CD1c-positive myeloid dendritic cell (primary cell): ENCODE data around the gene CCL23.
"Not testable (repeated sequence)": the region's sequence is repeated elsewhere in the genome, so short reads cannot be mapped to it uniquely, and the experiment has no call there.

ENCODE experiments used
- DNase-seq: peaks from one replicate; pipeline ENCODE4 v3.0.0-alpha.2; 2016; ENCODE audit errors: extremely low spot score

CCL23 gene

DNA sequence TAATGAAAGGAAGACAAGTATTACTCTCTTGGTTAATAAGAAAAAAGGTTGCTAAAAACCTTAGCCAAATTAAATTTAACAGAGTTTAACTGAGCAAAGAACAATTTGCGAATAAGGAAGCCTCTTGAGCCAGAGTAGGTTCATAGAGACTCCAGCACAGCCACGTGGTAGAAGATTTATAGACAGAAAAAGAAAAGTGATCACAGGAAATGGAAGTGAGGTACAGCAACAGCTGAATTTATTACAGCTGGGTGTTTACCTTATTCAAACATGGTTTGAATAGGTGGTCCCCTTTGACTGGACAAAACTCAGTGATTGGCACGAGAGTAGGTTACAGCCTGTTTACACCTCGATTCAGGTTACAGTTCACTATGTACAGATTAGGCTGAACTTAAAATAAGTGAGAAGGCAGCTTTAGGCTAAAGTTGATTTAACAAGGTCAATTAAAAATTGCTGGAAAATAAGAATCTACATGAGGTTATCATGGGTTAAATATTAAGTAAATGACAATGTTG, 13.1 kb downstream of the CCL23 start:
- DNase-seq: no peak

DNA sequence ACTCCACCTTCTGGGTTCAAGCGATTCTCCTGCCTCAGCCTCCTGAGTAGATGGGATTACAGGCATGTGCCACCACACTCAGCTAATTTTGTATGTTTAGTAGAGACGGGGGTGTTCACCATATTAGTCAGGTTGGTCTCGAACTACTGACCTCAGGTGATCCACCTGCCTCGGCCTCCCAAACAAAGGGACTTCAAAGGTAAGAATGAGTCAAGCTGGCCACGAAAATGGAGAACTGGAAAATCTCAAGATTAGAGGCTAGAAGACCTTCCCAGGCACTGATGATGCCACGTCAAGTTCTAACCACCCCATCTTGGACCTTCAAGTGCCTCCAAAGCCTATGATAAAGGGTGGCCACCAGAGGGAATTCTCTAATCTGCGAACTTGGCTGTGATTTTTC, 15.1 kb downstream of the CCL23 start:
- DNase-seq: no peak

DNA sequence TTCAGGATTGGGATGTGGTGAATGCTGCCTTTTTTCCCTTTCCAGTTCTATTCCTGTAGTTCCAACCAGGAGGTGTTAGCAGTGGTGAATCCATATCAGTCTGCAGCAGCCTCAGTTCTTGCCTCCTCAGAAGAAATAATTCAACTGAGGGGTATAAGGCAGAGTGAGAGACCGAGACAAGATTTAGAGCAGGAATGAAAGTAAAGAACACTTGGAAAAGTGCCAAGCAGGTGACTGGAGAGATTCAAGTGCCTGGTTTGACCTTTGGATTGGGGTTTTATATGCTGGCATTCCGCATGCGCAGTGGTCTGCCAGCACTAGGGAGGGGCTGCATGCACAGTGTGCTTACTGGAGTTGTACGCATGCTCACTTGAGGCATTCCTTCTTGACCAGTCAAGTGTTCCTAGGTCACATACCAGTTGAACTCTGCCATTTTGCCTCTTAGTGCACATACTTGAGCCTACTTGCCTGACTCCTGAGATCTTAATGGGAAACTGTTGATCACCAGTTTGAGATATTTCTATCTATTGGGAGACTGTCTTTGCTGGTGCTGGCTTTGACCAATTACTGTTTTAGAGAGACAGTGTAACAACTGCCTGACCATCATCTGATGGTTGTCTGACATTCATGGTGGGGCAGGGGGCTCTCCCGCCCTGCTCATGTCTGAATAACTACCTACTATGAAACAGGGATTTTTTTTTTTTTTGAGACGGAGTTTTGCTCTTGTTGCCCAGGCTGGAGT, 15.7 kb downstream of the CCL23 start:
- DNase-seq: no peak

DNA sequence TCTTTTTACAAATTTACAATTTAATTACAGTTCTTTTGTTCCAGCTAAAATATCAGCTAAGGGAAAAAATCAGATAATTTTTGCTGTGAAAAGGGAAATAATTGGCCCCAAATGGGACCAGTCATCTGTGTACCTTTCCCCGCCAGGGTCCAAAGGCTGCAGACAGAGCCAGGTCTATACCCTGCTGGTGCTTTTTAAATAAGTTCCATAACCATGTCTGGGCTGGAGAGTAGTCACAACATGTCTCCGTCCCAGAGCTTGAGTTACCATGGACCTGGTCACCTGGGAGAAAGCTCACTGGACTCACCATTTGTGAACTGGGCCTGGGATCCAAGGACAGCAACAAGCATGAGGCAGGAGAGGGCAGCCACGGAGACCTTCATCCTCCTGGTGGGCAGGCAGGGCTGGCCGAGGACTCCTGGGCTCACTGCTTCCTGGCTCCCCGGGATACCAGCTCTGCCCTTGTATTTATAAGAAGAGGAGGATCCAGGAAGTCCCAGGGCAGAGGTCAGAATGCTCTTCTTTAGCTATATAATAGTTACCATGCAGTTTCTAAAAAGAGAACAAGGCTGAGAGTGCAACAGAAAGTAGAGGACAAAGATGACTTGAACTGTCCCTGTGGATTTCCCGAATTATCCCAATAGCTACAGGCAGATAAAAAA, 16.5 kb downstream of the CCL23 start, which contains the start of gene CCL15:
TSS of gene CCL15 (minus strand) at position 444 of the 662 bp plus-strand sequence. CDS start at position 383, 61 bp downstream.
- no peak for DNase-seq

DNA sequence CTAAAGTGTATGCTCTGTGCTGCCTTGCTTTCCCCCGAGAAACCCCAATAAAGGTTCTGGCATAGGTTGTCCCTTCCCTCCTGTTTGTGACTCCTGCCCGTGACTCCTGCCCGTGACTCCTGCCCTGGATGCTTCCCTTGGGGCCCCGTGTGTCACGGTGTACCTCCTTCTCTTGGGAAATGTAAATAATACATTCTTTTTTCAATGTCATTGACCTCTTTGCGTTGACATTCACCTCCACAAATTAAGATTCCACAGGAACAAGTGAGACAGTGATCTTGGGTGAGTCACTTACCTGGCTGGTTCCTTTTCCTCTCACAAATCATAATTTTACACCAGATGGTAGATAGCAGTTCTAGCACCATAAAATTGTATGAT, 17.1 kb downstream of the CCL23 start:
- no peak for DNase-seq

DNA sequence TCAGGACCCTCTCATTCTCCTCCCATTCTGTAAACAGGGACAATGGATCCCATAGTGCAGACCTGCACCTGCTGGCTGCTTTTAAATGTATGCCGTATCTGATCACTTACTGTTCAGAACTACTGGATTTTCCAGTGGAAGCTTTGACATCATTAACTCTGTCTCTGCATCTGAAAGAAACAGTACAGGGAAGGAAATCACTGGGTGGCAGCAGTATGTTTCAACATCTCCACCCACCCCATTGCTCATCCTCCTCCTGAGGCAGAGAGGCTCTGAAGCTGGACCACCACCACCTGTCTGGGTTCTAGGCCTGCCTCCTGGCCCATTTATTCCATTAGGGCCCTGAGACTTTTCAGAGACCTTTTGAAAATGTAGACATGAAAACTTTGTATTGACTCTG, 19.0 kb downstream of the CCL23 start:
- no peak for DNase-seq

DNA sequence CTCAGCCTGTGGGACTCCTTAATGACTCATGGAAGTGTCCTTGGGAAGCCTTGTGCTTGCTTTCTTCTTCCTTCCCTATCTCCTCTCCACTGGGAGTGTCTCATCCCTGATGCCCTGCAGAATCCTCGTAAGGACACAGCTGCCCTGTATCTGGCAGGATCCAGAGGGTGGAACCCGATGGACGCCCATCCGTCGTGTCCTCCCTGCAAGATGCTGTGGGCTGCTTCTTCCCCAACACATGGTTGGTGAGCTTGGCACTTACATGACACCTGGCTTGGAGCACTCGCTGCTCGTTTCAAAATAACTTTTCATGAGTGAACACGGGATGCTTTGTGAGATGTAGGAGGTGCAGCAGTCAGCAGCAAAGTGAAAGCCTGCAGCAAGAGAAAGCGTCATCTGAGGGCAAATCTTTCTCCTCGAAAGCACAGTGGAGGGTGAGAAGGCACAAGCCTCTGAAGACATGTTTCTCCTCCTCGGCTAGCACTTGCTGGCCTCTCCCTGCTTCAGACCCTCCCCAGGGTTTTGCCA, 19.7 kb downstream of the CCL23 start:
- no peak for DNase-seq

DNA sequence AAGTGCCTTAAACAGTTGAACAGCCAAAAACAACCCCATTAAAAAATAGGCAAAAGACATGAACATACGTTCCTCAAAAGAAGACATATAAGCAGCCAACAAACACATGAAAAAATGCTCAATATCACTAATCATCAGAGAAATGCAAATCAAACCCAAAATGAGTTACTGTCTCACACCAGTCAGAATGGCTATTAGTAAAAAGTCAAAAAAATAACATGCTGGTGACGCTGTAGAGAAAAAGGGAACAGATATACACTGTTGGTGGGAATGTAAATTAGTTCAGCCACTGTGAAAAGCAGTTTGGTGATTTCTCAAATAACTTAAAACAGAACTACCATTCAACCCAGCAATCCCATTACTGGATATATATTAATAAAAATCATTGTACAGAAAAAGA, 22.4 kb downstream of the CCL23 start:
- DNase-seq: not testable (repeated sequence)

DNA sequence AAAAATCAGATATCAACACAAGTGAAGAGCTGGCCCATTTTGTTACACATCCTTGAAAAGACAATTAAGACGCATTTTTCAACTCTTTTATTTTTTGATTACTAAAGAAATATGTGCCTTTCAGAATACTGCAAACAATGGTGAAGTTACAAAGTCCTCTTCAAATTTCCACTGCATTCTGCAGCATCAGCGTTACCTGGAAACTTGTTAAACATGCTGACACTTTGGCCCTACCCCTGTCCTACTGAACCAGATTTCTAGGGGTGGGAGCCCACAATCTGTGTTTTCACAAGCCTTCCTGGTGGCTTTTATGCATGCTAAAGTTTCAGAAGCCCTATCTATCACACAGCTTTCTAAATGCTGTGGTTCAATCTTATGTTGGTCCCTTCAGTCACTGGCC, 26.7 kb downstream of the CCL23 start:
- no peak for DNase-seq

DNA sequence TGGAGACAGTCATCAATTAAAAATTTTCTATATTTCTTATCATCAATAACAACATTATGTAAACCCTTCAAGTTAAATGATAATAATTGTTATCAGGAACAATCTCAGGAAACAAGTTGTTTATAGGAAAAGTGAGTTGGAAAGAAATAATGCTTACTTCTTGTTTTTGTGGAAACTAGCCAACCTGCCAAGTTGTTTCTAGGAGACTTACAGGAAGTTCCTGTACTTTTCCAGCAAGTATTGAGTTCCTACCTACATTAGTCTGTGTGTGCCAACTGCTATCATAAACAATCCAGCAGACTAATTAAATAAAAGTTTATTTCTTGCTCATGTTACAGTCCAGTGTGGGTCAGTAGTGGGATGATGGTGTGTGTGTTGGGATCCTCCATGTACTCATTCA, 29.6 kb downstream of the CCL23 start:
- DNase-seq: no peak

DNA sequence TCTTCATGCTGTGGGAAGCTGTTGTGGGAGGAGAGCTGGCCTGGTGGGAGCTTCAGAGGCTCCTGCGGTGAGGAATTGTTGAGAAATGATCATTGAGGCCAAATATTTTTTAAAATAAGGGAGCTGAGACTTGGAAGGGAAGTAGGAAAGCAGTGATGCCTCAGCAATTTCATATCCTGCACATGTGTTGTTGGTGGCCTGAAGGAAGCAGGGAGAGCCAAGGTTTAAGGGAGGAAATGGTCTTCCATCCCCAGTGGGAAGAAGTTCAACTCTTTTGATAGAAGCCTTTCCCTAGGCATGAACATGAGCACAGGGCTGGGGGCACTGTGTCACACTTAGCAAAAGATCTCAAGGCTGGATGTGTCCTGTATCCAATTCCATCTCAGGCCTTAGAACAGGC, 31.1 kb downstream of the CCL23 start, which contains the start of gene CCL14:
TSS of gene CCL14 (minus strand) at position 87 of the 400 bp plus-strand sequence. CDS start at position 7, 80 bp downstream.
- peak; percentile 10 for DNase-seq

DNA sequence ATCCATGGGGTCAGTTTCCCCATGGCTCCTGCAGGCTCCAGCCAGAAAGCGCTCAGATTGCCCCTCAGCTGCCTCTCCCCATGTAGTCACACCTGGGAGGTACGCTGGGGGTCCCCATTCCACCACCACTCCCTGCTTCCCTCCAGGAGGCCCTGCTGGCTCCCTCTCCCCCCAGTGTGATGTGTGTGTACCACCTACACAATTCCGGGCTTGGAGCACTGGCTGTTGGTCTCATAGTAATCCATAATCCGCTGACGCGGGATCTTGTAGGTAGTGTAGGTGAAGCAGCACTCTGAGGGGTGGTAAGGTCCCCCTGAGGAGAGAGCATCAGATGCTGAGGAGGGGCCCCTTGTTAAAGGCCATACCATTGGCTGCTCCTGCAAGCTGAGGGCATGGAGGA, 33.6 kb downstream of the CCL23 start:
- no peak for DNase-seq

DNA sequence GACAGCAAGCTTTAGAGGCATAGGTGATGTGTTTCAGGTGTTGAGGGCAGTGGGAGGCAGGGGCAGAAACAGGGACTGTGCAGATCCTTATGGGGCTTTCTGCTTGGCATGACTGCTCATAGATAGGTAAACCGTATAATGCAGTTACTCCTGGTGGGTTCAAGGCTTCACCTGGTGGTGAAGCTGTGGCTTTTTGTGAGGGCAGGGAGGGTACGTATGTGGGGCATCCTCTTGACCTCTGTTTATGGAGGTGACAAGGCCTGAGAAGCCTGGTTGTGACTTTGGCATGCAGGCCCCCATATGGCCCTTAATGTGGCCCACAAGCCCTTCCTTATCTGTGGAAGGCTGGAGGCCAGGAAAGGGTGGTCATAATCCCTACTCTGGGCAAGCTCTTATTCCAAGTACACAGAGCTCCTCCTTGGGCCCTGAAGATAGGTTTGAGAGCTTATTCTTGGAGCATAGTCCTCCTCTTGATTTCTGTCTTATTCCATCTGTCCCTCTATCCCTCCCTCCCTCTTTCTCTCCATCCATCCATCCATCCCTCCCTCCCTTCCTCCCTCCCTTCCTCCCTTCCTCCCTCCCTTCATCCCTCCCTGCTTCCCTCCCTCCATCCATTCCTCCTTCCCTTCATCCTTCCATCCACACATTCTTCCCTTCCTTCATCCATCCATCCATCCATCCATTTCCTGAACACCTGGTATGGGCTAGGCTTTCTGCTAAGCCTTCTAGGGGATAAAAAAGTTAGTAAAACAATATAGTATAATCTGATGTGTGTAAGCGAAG, 35.2 kb downstream of the CCL23 start:
- DNase-seq: no peak

DNA sequence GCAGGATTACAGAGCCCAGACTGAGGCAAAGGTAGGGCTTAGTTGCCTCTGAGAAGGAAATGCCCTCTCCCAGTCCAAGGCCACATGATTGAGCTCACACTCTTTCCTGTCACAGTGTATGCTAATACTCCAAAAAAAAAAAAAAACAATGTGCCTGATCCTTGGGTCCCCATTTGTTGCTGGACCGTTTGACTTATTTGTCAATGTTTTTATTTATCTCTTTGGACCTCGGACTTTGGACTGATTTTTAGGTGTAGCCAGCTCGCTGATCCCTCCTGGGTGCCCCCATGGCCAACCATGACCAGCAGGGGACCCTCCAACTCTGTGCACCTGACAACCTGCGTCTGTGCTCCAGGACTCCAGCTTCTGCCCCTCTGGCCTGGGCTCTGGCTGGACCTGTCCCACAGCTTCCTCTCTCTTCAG, 35.9 kb downstream of the CCL23 start:
- no peak for DNase-seq

DNA sequence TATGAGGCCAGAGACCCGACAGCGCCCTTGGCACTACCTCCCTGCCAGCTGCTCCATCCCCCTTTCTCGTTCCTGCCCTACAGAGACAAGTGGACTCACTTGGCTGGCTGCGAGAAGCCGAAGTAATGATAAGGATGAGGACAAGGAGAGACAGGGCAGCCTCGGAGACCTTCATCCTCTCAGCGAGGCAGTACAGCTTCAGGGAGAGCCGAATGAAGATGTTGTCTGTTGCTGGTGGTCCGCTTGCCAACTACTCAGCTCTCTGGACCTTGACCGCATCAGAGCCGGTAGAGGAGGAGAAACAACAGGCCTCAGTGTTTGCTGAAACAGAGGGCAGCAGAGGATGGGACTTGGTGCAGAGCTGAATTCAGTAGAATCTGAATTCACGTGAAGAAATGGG, 36.5 kb downstream of the CCL23 start, which contains the start of gene CCL16:
TSS of gene CCL16 (minus strand) at position 252 of the 400 bp plus-strand sequence. CDS start at position 175, 77 bp downstream.
- DNase-seq: no peak

DNA sequence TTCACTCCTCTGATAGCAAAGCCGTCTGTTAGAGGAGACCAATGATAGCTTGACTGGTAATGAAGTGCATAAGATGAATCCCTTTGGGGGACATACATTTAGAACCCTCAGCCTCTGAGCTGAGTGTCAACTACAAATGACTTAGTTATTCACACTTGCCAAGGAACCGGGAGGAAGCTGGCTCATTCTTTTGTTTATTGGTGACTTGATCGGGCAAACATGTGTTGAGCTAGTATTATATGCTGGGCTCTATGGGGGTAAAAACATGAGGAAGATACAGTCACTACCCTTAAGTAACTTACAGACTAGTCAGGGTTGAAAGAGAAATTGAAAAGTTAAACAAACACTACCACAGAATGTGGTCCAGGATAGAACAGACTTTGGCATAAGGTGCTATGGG, 39.4 kb downstream of the CCL23 start:
- DNase-seq: no peak

DNA sequence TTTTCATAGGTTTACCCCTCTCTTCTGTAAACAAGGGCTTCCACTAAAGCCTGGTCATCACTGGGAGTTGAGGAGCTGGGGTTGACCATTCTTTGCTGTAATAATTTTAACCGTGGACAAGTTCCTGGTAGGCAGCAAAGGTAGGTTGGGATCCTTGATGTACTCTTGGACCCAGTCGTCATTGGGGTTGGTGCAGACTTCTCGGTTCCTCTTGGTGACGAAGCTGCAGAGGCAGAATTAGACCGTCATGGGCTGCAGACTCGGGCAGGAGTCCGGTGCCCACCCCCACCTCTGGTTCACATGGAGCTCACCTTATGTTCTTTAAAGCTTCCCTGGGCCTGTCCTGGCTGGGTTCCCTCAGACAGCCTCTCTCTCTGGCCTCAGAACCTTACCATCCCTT, 40.3 kb downstream of the CCL23 start:
- DNase-seq: peak; percentile 60

DNA sequence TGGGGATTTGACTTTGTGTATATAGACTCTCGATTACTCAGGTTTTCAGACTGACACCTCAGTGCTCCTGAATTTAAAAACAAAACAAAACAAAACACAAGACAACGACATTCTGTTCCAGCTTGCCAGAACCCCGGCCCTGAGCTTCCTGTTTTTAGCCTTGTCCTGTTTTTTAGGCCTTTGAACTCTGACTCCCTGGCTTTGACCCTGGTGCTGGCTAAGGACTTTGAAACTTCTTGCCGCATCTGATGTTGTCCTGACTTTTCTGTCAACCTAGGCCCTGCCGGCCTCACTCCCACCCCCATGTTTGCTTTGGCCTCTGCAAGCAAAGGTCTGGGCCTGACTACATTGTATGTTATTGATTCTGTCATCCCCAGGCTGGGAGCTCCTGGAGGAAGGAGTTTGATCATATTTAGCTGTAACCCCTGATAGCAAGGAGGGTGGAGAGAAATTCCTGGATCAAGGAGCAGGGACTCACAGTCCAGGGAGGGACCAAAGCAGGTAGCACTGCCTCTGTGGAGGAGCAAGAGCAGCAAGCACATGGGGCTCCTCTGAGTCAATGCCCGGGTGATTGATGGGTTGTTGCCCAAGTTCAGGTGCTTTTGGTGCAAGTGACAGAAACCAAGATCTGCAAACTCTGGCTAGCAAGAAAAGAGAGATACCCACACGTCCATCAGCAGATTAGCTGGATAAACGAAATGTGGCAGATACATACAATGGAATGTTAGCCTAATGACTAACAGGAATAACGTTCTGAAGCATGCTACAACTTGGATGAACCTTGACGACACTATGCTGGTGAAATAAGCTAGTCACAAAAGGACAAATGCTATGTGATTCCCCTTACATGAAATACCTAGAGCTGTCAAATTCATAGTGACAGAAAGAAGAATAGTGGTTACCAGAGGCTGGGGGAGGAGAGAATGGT, 44.2 kb downstream of the CCL23 start:
- DNase-seq: peak; percentile 27

DNA sequence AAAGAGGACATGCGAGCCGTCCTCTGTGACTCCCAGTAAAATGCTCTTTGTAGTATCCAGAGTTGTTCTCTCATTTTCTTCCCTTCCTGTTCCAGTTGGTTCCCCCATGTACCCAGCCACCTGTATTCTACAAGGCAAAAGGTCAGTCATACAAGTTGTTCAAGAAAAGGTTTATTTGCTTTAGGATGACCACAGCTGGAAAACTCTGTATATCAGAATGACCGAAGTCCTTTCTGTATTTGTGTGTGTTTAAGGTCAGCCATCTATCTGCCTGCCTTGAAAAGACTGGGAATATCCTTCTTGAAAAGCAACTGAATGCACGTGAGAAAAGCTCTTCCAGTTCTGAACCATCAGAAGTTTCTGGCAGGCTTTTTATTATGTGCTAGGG, 44.8 kb downstream of the CCL23 start:
- no peak for DNase-seq

DNA sequence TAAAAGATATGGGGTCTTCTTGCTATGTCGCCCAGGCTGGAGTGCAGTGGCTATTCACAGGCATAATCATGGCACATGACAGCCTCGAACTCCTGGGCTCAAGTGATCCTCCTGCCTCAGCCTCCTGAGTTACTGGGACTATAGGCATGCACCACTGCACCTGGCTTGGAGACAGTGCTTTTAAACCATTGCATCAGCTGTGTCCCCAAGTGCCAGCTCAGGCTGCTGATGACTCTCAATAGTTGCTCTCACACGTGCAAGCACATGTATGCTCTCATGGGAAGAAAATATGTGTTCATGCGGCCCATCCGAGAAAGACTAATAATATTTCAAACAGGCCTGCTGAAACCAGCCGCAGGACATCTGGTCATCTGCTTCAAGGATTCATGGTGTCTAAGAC, 45.2 kb downstream of the CCL23 start:
- DNase-seq: no peak

DNA sequence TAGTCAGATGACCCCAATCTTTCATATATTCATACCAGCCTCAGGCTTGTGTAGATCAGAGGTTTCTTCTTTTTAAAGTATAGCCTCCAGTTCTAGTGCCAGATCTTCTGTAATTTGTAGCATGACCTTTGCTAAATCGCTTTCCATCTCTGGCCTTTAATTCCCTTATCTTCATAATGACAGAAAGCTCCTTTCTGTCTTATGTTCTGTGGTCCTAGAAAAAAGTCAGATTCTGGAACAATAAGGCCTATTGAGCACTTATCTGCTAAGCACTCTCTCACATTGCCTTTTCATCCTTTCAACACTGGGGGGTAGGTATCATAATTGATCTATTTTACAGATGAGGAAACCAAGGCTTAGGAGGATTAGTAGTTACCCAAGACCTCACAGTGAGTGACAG, 45.7 kb downstream of the CCL23 start:
- no peak for DNase-seq
